Natural killer cell (primary cell): Measurements from ENCODE around the gene AGR2. TPM values are rescaled to one million over a fixed set of nuclear protein-coding genes. Genes with fewer than 3 reads are reported as not detected.

Source experiments
- ATAC-seq, 3 donors: fragments of 150-1000 bp in 2 of 3; fragments of 200-7000 bp in 1 of 3; cut with Tn5 transposase; 1 replicate in 1 of 3; 2 replicates in 2 of 3; pipeline ENCODE4 v1.10.0; 2021; ENCODE audit warnings: mild to moderate bottlenecking in 2 of 3, moderate library complexity in 2 of 3
- DNase-seq, 2 donors: peaks; one replicate each; pipeline versions ENCODE4 v3.0.0 to v3.0.0-alpha.2; 2013 to 2021; ENCODE audit warnings: mixed read lengths in 1 of 2
- H3K27ac ChIP-seq: one replicate; pipeline ENCODE4 v1.5.1; 2013; ENCODE audit warnings: mild to moderate bottlenecking, low read length
- H3K27me3 ChIP-seq: one replicate; pipeline ENCODE4 v1.6.1; 2013; ENCODE audit warnings: low read length; ENCODE audit not compliant: control insufficient read depth, insufficient read depth
- H3K36me3 ChIP-seq: one replicate; pipeline ENCODE4 v1.6.1; 2013; ENCODE audit warnings: low read length; ENCODE audit not compliant: control insufficient read depth, insufficient read depth
- H3K4me1 ChIP-seq: one replicate; pipeline ENCODE4 v1.6.1; 2013; ENCODE audit warnings: low read length; ENCODE audit not compliant: control insufficient read depth, insufficient read depth
- H3K4me3 ChIP-seq: one replicate; pipeline ENCODE4 v1.5.1; 2013; ENCODE audit warnings: low read length
- H3K9me3 ChIP-seq: one replicate; pipeline ENCODE4 v1.6.1; 2013; ENCODE audit warnings: low read length; ENCODE audit not compliant: control insufficient read depth, insufficient read depth
- H3K27ac Mint-ChIP-seq, 2 donors: one replicate each; pipeline ENCODE4 v1.8.0; 2022; ENCODE audit warnings: mild to moderate bottlenecking in 2 of 2, mixed read lengths in 2 of 2, moderate library complexity in 1 of 2
- H3K27me3 Mint-ChIP-seq, 2 donors: one replicate each; pipeline ENCODE4 v1.8.0; 2022; ENCODE audit warnings: low read depth in 2 of 2, mixed read lengths in 2 of 2
- H3K36me3 Mint-ChIP-seq: one replicate; pipeline ENCODE4 v1.8.0; 2022; ENCODE audit warnings: mixed read lengths
- H3K4me1 Mint-ChIP-seq, 2 donors: one replicate each; pipeline ENCODE4 v1.8.0; 2022; ENCODE audit warnings: mixed read lengths in 2 of 2
- H3K4me3 Mint-ChIP-seq: one replicate; pipeline ENCODE4 v1.8.0; 2022; ENCODE audit warnings: mild to moderate bottlenecking, moderate library complexity, mixed read lengths
- H3K9me3 Mint-ChIP-seq, 2 donors: one replicate each; pipeline ENCODE4 v1.8.0; 2022; ENCODE audit warnings: mixed read lengths in 2 of 2
- CTCF ChIP-seq: fragments of 200-600 bp; IDR thresholded peaks from one replicate; pipeline ENCODE4 v1.8.0; 2022; ENCODE audit warnings: antibody characterized with exemption
- WGBS: methylation state at CpG from one replicate; pipeline ENCODE4 v1.1.7; 2013; ENCODE audit warnings: missing lambda C conversion rate; ENCODE audit not compliant: insufficient coverage; 5-methylcytosine and 5-hydroxymethylcytosine counted together
- intact Hi-C: fragments of 100-400 bp; cut with micrococcal nuclease; formaldehyde crosslinking; loops from one replicate; pipeline ENCODE4 v1.14.2; 2022
- total RNA-seq, 4 donors: library from RNA; stranded (reverse); fragments of 120-200 nt in 1 of 4; gene quantifications; one replicate each; pipeline versions ENCODE4 v1.2.3 to v1.2.4, GENCODE V29; 2013 to 2022

AGR2 gene
- total RNA-seq, 3 donors from 2014 or later (not counting 1 experiment from before 2014, with no cell fraction given): not detected

- intact Hi-C loops: no loop called here
- H3K27ac Mint-ChIP-seq: no peak overlapping the region
- no peaks in the 10 kb centered on the region for H3K4me1 Mint-ChIP-seq
- no peak for TF ChIP-seq CTCF
- no peaks in the 10 kb centered on the region for H3K9me3 Mint-ChIP-seq
- no peaks in the 10 kb centered on the region for H3K36me3 ChIP-seq
- H3K27ac ChIP-seq: no peak overlapping the region
- WGBS: 100% methylated on average over 1 of the region's 1 CpG
- H3K27me3 Mint-ChIP-seq: no peaks in the 10 kb centered on the region
- H3K4me3 Mint-ChIP-seq: no peak overlapping the region
- no peaks in the 10 kb centered on the region for H3K36me3 Mint-ChIP-seq
- no peaks in the 10 kb centered on the region for H3K27me3 ChIP-seq
- H3K9me3 ChIP-seq: no peaks in the 10 kb centered on the region
- DNase-seq (no peak), ATAC-seq (no peak)
- H3K4me3 ChIP-seq: no peak overlapping the region
- no peaks in the 10 kb centered on the region for H3K4me1 ChIP-seq
Measured at GRCh38 chr7:16787127-16787526, 17.7 kb downstream of the AGR2 start.

DNA sequence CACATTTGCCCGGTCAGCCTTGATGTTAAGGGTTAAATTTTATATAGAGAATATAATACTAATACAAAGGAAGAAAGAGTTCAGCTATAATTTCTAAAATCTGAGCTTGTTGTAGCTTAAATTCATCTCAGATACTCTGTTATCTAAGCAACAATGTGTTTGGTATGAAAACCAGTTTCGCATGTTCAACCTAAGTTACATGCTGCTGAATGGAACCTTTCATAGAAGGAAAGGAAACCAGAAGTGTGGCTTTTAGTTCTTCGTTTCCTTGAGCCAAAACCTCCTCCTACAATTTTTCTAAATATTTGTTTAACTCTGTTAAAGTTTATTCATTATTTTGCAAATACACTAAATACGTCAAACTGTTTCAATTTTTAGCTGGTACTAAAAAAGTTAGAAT lies 18.5 kb downstream of the AGR2 start:
- Mint-ChIP-seq H3K4me3 (no peak overlapping the region), H3K36me3 (no peaks in the 10 kb centered on the region), H3K9me3 (no peaks in the 10 kb centered on the region), H3K4me1 (no peaks in the 10 kb centered on the region), H3K27me3 (no peaks in the 10 kb centered on the region), H3K27ac (no peak overlapping the region)
- no CpG with 5 or more reads among the region's 4 CpGs for WGBS
- Histone ChIP-seq H3K4me1 (no peaks in the 10 kb centered on the region), H3K9me3 (no peaks in the 10 kb centered on the region), H3K27me3 (no peaks in the 10 kb centered on the region), H3K4me3 (no peak overlapping the region), H3K36me3 (no peaks in the 10 kb centered on the region), H3K27ac (no peak overlapping the region)
- ATAC-seq: no peak
- TF ChIP-seq CTCF: no peak
- no peak for DNase-seq
- intact Hi-C loops: no loop called here

DNA sequence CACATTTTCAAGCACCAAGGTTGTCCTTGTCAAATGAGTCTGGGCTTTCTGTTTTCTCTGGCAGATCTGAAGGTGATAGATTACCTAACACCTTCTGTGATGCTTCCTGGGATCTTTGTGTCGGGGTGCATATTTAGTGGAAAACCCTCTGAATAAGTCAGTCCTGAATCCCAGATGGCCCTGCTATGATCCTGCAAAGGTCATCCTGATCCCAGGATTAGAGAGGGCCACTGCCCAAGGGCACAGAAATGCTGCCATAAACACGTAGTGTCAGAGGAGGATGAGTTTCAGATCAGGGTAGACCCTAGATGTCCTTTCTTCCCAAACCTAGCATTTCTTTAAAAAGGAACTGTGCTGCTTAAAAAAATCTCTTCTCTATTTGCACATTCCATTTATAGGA lies 19.0 kb downstream of the AGR2 start:
- Histone ChIP-seq H3K9me3 (no peaks in the 10 kb centered on the region), H3K27ac (no peak overlapping the region), H3K36me3 (no peaks in the 10 kb centered on the region), H3K27me3 (no peaks in the 10 kb centered on the region), H3K4me1 (no peaks in the 10 kb centered on the region), H3K4me3 (no peak overlapping the region)
- intact Hi-C loops: no loop called here
- Mint-ChIP-seq H3K4me1 (no peaks in the 10 kb centered on the region), H3K9me3 (no peaks in the 10 kb centered on the region), H3K4me3 (no peak overlapping the region), H3K36me3 (no peaks in the 10 kb centered on the region), H3K27me3 (no peaks in the 10 kb centered on the region), H3K27ac (no peak overlapping the region)
- ATAC-seq: no peak
- TF ChIP-seq CTCF: no peak
- DNase-seq: no peak
- WGBS: 79% methylated on average over 2 of the region's 2 CpGs

DNA sequence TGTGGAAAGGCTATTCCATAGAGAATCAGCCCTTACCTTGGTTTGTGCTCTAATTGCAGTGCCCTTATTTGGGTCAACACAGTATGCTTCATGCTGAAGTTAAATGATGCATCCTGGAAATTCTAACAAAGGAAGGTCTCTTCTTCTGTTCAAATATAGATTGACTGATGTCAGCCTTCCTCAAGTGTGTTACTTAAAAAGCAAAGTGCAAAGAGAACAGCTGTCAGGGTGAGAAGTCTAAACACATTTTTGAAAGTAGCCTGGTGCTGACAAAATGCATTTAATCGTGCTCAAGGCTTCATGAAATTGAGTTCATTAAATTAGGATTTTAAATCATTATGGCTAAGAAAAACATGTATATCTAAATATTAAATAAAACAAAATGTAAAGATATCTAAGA lies 19.5 kb downstream of the AGR2 start:
- no peaks in the 10 kb centered on the region for H3K4me1 ChIP-seq
- no peak overlapping the region for H3K27ac ChIP-seq
- no peaks in the 10 kb centered on the region for H3K9me3 ChIP-seq
- H3K4me1 Mint-ChIP-seq: no peaks in the 10 kb centered on the region
- H3K4me3 Mint-ChIP-seq: no peak overlapping the region
- DNase-seq (no peak), ATAC-seq (no peak)
- no peak overlapping the region for H3K27ac Mint-ChIP-seq
- no peaks in the 10 kb centered on the region for H3K36me3 Mint-ChIP-seq
- intact Hi-C loops: no loop called here
- H3K27me3 Mint-ChIP-seq: no peaks in the 10 kb centered on the region
- no peaks in the 10 kb centered on the region for H3K27me3 ChIP-seq
- H3K9me3 Mint-ChIP-seq: no peaks in the 10 kb centered on the region
- H3K4me3 ChIP-seq: no peak overlapping the region
- H3K36me3 ChIP-seq: no peaks in the 10 kb centered on the region
- 83% methylated on average over 1 of the region's 1 CpG for WGBS
- no peak for TF ChIP-seq CTCF
